Urothelium cell line (cell line): Measurements from ENCODE around the gene TOX2.
A peak's percentile ranks its signal among the peaks of the same experiment; 100 is the strongest.

Experiments
- DNase-seq: peaks from one replicate; pipeline ENCODE4 v3.0.0; 2011; ENCODE audit warnings: low spot score, mixed read lengths
- FAIRE-seq: peaks from 2 replicates; lab custom pipeline; 2011; peaks lifted over from hg19 to GRCh38; lab: Jason Lieb, UNC

Gene TOX2

GRCh38 chr20:44089987-44090674 is 175.5 kb downstream of the TOX2 start:
- FAIRE-seq (peak; percentile 82), DNase-seq (peak; percentile 70)

- FAIRE-seq = peak; percentile 46
These were observed 176.4 kb downstream of the TOX2 start for GRCh38 chr20:44091026-44091425.

GRCh38 chr20:44092551-44093248 is 178.0 kb downstream of the TOX2 start:
- DNase-seq (no peak), FAIRE-seq (no peak)

More at GRCh38 chr20:44091026-44091425, 176.4 kb downstream of the TOX2 start:
- no peak for DNase-seq

- FAIRE-seq = no peak
- no peak for DNase-seq
These were observed 178.6 kb downstream of the TOX2 start for GRCh38 chr20:44093249-44093582.

- FAIRE-seq (no peak), DNase-seq (no peak)
These were observed 181.2 kb downstream of the TOX2 start for GRCh38 chr20:44095831-44096230.

GRCh38 chr20:44097521-44098255 is 183.0 kb downstream of the TOX2 start:
- no peak for DNase-seq
- FAIRE-seq = peak; percentile 85

- FAIRE-seq = no peak
- DNase-seq = no peak
These were observed 183.6 kb downstream of the TOX2 start for GRCh38 chr20:44098256-44098630.

- DNase-seq = no peak
- no peak for FAIRE-seq
These were observed 184.0 kb downstream of the TOX2 start for GRCh38 chr20:44098657-44099056.

GRCh38 chr20:44099832-44100231 is 185.2 kb downstream of the TOX2 start:
- DNase-seq (no peak), FAIRE-seq (no peak)

GRCh38 chr20:44102582-44102981 is 187.9 kb downstream of the TOX2 start:
- FAIRE-seq (no peak), DNase-seq (no peak)

GRCh38 chr20:44104798-44105517 is 190.3 kb downstream of the TOX2 start:
- FAIRE-seq (peak; percentile 95), DNase-seq (peak; percentile 88)

- FAIRE-seq = no peak
These were observed 192.0 kb downstream of the TOX2 start for GRCh38 chr20:44106615-44107014.

GRCh38 chr20:44109951-44110361 is 195.3 kb downstream of the TOX2 start:
- no peak for FAIRE-seq
- DNase-seq = no peak

More at GRCh38 chr20:44106615-44107014, 192.0 kb downstream of the TOX2 start:
- no peak for DNase-seq

- no peak for FAIRE-seq
These were observed 196.3 kb downstream of the TOX2 start for GRCh38 chr20:44110816-44111568.

GRCh38 chr20:44111712-44112335 is 197.2 kb downstream of the TOX2 start:
- FAIRE-seq (no peak), DNase-seq (peak; percentile 71)

More at GRCh38 chr20:44110816-44111568, 196.3 kb downstream of the TOX2 start:
- no peak for DNase-seq

GRCh38 chr20:44112456-44112855 is 197.8 kb downstream of the TOX2 start:
- FAIRE-seq (no peak), DNase-seq (no peak)

- DNase-seq = no peak
- peak; percentile 61 for FAIRE-seq
These were observed 198.4 kb downstream of the TOX2 start for GRCh38 chr20:44112889-44113617.

- no peak for DNase-seq
- FAIRE-seq = no peak
These were observed 199.1 kb downstream of the TOX2 start for GRCh38 chr20:44113618-44114376.
